Coronary artery (tissue), 2 donors: ENCODE data around the gene NCK2.

Experiments used
- DNase-seq: peaks from one replicate; pipeline ENCODE4 v3.0.0-alpha.2; 2017; ENCODE audit warnings: low spot score
- H3K27ac ChIP-seq, 2 donors: fragments of 200-600 bp; sonication (generic); one replicate each; pipeline ENCODE4 v1.5.1; 2016 to 2019
- H3K4me3 ChIP-seq: fragments of 200-600 bp; sonication (generic); 2 replicates; pipeline ENCODE4 v1.5.1; 2016; ENCODE audit warnings: mild to moderate bottlenecking, moderate library complexity
- TF ChIP-seq, protein P1 (sequence below): fragments of 200-600 bp; sonication (generic); IDR thresholded peaks from one replicate; pipeline ENCODE4 v1.5.1; 2019; ENCODE audit warnings: antibody characterized with exemption

The NCK2 gene

DNA sequence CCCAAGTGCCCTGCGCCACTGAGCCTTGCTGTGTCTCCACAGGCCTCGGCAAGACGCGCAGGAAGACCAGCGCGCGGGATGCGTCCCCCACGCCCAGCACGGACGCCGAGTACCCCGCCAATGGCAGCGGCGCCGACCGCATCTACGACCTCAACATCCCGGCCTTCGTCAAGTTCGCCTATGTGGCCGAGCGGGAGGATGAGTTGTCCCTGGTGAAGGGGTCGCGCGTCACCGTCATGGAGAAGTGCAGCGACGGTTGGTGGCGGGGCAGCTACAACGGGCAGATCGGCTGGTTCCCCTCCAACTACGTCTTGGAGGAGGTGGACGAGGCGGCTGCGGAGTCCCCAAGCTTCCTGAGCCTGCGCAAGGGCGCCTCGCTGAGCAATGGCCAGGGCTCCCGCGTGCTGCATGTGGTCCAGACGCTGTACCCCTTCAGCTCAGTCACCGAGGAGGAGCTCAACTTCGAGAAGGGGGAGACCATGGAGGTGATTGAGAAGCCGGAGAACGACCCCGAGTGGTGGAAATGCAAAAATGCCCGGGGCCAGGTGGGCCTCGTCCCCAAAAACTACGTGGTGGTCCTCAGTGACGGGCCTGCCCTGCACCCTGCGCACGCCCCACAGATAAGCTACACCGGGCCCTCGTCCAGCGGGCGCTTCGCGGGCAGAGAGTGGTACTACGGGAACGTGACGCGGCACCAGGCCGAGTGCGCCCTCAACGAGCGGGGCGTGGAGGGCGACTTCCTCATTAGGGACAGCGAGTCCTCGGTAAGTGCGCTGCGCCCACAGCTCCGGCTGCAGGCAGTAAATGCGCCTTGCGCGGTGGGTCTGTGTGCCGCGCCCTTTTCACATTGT, 136.8 kb downstream of the NCK2 start:
- DNase-seq, result peak; percentile 64
- H3K4me3 ChIP-seq, result no peak overlapping the region
- H3K27ac ChIP-seq, result no peak overlapping the region
- TF ChIP-seq, protein P1, sequence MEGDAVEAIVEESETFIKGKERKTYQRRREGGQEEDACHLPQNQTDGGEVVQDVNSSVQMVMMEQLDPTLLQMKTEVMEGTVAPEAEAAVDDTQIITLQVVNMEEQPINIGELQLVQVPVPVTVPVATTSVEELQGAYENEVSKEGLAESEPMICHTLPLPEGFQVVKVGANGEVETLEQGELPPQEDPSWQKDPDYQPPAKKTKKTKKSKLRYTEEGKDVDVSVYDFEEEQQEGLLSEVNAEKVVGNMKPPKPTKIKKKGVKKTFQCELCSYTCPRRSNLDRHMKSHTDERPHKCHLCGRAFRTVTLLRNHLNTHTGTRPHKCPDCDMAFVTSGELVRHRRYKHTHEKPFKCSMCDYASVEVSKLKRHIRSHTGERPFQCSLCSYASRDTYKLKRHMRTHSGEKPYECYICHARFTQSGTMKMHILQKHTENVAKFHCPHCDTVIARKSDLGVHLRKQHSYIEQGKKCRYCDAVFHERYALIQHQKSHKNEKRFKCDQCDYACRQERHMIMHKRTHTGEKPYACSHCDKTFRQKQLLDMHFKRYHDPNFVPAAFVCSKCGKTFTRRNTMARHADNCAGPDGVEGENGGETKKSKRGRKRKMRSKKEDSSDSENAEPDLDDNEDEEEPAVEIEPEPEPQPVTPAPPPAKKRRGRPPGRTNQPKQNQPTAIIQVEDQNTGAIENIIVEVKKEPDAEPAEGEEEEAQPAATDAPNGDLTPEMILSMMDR, result no peak

DNA sequence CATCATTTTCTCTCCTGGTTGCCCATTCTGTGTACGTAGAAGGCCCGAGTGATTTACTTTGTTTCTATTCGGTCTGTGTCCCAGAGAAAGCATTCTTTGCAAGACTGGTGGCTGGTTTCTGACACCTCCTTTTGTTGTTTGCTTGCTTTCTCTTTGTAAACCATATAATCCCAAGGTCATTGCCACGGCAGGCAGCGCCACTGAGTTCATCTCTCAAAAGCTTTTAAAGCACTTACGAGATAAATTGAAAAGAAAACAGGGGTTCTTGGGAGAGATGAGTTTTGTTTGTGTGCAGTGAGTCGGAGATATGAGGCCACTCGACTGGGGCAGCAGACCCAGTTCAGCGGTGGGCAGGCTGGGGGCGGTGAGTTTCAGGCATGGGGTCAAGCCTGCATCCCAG, 137.6 kb downstream of the NCK2 start:
- TF ChIP-seq, protein P1, result no peak
- DNase-seq, result peak; percentile 33
- Histone ChIP-seq H3K27ac (no peak overlapping the region), H3K4me3 (no peak overlapping the region)

DNA sequence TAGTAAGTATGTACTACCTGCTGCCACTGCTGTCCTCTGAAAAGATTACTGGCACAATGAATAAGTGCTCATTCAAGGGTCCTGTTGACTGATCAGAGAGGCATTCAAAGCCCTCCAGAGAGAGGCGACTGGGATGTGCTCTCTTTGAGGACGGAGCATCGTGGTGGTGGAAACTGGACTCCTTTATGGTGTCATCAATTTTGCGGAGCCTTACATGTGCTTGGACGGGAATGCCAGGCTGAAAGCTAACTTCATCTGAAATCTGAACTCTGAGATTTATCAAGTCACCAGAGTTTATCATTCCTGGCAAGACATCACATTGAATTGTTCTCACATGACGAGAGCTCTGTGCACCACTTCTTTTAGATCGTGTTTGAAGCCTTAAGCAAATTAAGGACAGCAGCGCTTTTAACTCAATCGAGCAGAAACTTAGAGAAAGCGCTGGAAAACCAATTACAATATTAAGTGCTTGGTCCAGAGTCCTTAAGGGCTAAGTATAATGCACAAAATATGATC, 138.3 kb downstream of the NCK2 start:
- Histone ChIP-seq H3K4me3 (no peak overlapping the region), H3K27ac (no peak overlapping the region)
- TF ChIP-seq, protein P1, result no peak
- DNase-seq, result peak; percentile 24

DNA sequence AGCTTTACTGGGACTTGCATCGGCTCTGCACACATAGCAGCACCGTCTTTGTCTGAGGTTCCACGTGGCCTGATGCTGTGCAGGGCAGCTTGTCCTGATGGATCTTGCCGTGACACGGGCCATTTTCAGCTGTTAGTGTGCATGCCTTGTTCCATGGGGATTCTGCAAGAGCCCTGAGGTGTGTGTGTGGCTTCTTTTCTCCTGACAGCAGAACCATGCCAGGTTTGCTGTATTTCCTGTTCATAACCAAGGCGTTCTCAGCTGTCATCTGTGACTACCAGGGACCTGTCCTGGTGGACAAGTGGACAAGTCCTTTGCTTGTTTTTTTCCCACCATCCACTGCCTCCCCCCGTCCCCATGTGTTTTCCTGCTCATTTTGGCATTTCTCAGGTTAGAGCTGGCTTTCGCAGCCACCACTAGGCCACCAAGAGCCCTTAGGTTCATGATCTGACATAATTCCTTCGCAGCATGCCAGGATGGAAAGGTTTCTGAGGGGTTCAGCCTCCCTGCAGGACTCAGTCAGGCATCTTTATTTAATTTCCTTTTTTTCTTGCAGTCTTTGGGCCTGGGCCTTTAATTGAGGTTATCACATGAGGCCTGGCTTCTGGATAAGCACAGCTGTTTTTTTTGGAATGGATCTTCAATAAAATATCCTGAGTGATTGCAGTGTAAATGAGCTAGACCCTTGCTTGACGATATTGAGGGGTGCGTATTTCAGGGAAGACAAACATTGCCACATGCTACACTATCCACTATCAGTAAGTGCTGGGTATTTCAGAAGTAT, 139.4 kb downstream of the NCK2 start:
- peak; percentile 60 for DNase-seq
- TF ChIP-seq, protein P1, result no peak
- H3K27ac ChIP-seq, result peak overlapping the region in 1 of 2 donors; percentile 52
- H3K4me3 ChIP-seq, result no peak overlapping the region

DNA sequence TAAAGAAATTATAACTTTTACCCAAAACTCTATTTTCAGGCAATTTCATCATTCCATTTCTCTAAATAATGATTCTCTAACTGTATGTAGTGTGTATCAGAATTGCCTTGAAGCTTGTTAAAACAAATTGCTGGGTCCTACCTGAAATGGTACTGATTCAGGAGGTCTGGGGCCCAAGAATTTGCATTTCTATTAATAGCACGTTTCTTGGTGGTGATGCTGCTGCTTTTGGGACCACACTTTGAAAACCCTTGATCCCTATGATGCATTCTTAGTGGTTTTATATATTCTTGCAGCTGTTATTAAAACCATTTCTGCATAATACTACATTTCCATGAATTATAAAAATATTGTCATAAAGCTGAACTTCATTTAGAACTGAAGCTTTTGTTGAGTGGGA, 140.7 kb downstream of the NCK2 start:
- peak overlapping the region; percentile 54 to 66 for H3K27ac ChIP-seq
- TF ChIP-seq, protein P1, result no peak

DNA sequence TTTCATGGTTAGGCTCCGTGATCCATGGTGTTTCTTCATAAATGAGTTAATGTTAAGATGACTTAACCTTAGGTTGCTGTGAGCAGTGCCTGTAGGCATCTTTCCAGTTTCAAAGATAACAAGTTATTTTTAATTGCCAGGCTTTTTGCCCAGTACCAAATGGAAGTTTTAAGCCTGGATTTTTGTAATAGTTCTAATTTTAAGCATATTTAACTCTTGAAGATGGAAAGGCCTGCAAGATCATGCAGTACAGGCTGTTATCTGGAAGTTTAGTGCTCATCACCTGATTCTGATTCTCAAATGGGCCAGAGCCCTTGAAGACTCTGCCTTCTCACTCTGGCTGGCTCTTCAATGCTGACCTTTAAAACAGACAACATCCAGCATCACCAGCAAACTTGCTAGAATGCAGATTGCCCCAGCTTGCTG, 141.3 kb downstream of the NCK2 start:
- Histone ChIP-seq H3K27ac (peak overlapping the region; percentile 54 to 66), H3K4me3 (no peak overlapping the region)
- DNase-seq, result peak; percentile 66
- TF ChIP-seq, protein P1, result no peak

More for the DNA sequence above, 140.7 kb downstream of the NCK2 start:
- no peak overlapping the region for H3K4me3 ChIP-seq
- DNase-seq, result peak; percentile 19
